CD14-positive monocyte (primary cell): ENCODE data around the gene FAM120A. TPM values are rescaled to one million over a fixed set of nuclear protein-coding genes. Genes with fewer than 3 reads are reported as not detected.
"Not testable (repeated sequence)": the region's sequence is repeated elsewhere in the genome, so short reads cannot be mapped to it uniquely, and the experiment has no call there.

ENCODE experiments used
- DNase-seq, 3 donors: peaks; one replicate each; pipeline ENCODE4 v3.0.0-alpha.2; 2011 to 2022
- H2AFZ ChIP-seq: 2 replicates; pipeline ENCODE4 v1.6.0; 2012; ENCODE audit warnings: mild to moderate bottlenecking, low read depth, low read length, inconsistent platforms; ENCODE audit not compliant: insufficient read depth, poor library complexity, severe bottlenecking
- H3K27ac ChIP-seq, 2 donors: 1 replicate in 1 of 2; 2 replicates in 1 of 2; pipeline ENCODE4 v1.5.1; 2012 to 2013; ENCODE audit warnings: low read length in 2 of 2, control low read depth in 1 of 2, inconsistent platforms in 1 of 2, low read depth in 1 of 2, mild to moderate bottlenecking in 1 of 2
- H3K27me3 ChIP-seq, 2 donors: one replicate each; pipeline versions ENCODE4 v1.6.0 to v1.6.1; 2011 to 2013; ENCODE audit warnings: low read length in 2 of 2; ENCODE audit not compliant: control insufficient read depth in 2 of 2, insufficient read depth in 2 of 2
- H3K36me3 ChIP-seq, 2 donors: replicated peaks in 1 of 2; 1 replicate in 1 of 2; 2 replicates in 1 of 2; pipeline versions ENCODE4 v1.5.1 to v1.6.1; 2012 to 2013; ENCODE audit warnings: low read length in 2 of 2, control low read depth in 1 of 2, inconsistent platforms in 1 of 2, mild to moderate bottlenecking in 1 of 2; ENCODE audit not compliant: insufficient read depth in 2 of 2, control insufficient read depth in 1 of 2
- H3K4me1 ChIP-seq, 2 donors: 1 replicate in 1 of 2; 2 replicates in 1 of 2; pipeline versions ENCODE4 v1.5.1 to v1.6.1; 2012 to 2013; ENCODE audit warnings: low read length in 2 of 2, control low read depth in 1 of 2, inconsistent platforms in 1 of 2, mild to moderate bottlenecking in 1 of 2, moderate library complexity in 1 of 2; ENCODE audit not compliant: insufficient read depth in 2 of 2, control insufficient read depth in 1 of 2
- H3K4me2 ChIP-seq: replicated peaks from 2 replicates; pipeline ENCODE3; 2012; ENCODE audit warnings: low read length, moderate library complexity, mild to moderate bottlenecking; ENCODE audit not compliant: poor library complexity, severe bottlenecking; ENCODE audit errors: extremely low read depth
- H3K4me3 ChIP-seq, 3 experiments: fragments of 200-600 bp in 1 of 3; sonication (generic) in 1 of 3; replicated peaks in 1 of 3; 1 replicate in 2 of 3; 2 replicates in 1 of 3; pipeline ENCODE4 v1.5.1; 2011 to 2013; ENCODE audit warnings: low read length in 3 of 3, mild to moderate bottlenecking in 3 of 3, control low read depth in 2 of 3, low read depth in 2 of 3, inconsistent platforms in 1 of 3, moderate library complexity in 1 of 3
- H3K79me2 ChIP-seq: 2 replicates; pipeline ENCODE4 v1.6.0; 2012; ENCODE audit warnings: mild to moderate bottlenecking, control low read depth, inconsistent platforms, low read length, moderate library complexity; ENCODE audit not compliant: insufficient read depth
- H3K9ac ChIP-seq: 2 replicates; pipeline ENCODE4 v1.6.0; 2017; ENCODE audit warnings: low read length, mild to moderate bottlenecking; ENCODE audit not compliant: insufficient read depth, poor library complexity, severe bottlenecking
- H3K9me3 ChIP-seq, 2 donors: replicated peaks in 1 of 2; 1 replicate in 1 of 2; 2 replicates in 1 of 2; pipeline versions ENCODE4 v1.5.1 to v1.6.1; 2012 to 2013; ENCODE audit warnings: low read length in 2 of 2, control low read depth in 1 of 2; ENCODE audit not compliant: control insufficient read depth in 1 of 2, insufficient read depth in 1 of 2
- H4K20me1 ChIP-seq: 2 replicates; pipeline ENCODE4 v1.6.0; 2012; ENCODE audit warnings: mild to moderate bottlenecking, low read length, control low read depth, moderate library complexity; ENCODE audit not compliant: insufficient read depth
- H3K27ac Mint-ChIP-seq, 7 donors: one replicate each; pipeline ENCODE4 v1.8.0; 2020; ENCODE audit warnings: mild to moderate bottlenecking in 7 of 7, mixed read lengths in 7 of 7, moderate library complexity in 6 of 7, inconsistent platforms in 2 of 7
- H3K27me3 Mint-ChIP-seq, 3 donors: one replicate each; pipeline ENCODE4 v1.8.0; 2021 to 2022; ENCODE audit warnings: low read depth in 3 of 3, mild to moderate bottlenecking in 3 of 3, mixed read lengths in 3 of 3, moderate library complexity in 3 of 3, inconsistent platforms in 1 of 3
- H3K36me3 Mint-ChIP-seq, 2 donors: one replicate each; pipeline ENCODE4 v1.8.0; 2020; ENCODE audit warnings: mixed read lengths in 2 of 2, inconsistent platforms in 1 of 2, mild to moderate bottlenecking in 1 of 2
- H3K4me1 Mint-ChIP-seq: one replicate; pipeline ENCODE4 v1.8.0; 2020; ENCODE audit warnings: mild to moderate bottlenecking, mixed read lengths
- H3K4me3 Mint-ChIP-seq, 2 donors: one replicate each; pipeline ENCODE4 v1.8.0; 2020; ENCODE audit warnings: mild to moderate bottlenecking in 2 of 2, mixed read lengths in 2 of 2, moderate library complexity in 1 of 2
- H3K9me3 Mint-ChIP-seq, 7 donors: one replicate each; pipeline ENCODE4 v1.8.0; 2020 to 2022; ENCODE audit warnings: mixed read lengths in 7 of 7, mild to moderate bottlenecking in 6 of 7, moderate library complexity in 6 of 7, inconsistent platforms in 2 of 7
- WGBS: methylation state at CpG from one replicate; pipeline ENCODE4 v1.1.5; 2013; ENCODE audit warnings: missing lambda C conversion rate; ENCODE audit not compliant: insufficient coverage; 5-methylcytosine and 5-hydroxymethylcytosine counted together
- intact Hi-C, 2 donors: fragments of 100-400 bp; cut with micrococcal nuclease; formaldehyde crosslinking; loops; one replicate each; pipeline versions ENCODE4 v1.15.0 to v1.15.1; 2023
- polyA plus RNA-seq, 3 donors: library from polyadenylated mRNA; depleted of rRNA in 1 of 3; unstranded in 2 of 3; stranded (reverse) in 1 of 3; fragments of 300-500 nt in 2 of 3; fragments of >200 nt in 1 of 3; fragmentation: Illumina TruSeq in 2 of 3; gene quantifications; 1 replicate in 2 of 3; 2 replicates in 1 of 3; pipeline ENCODE4 v1.2.3, GENCODE V29; 2012 to 2021
- TF ChIP-seq, protein P1 (sequence below): fragments of 200-600 bp; IDR thresholded peaks from one replicate; pipeline ENCODE4 v1.8.0; 2022; ENCODE audit warnings: antibody characterized with exemption, mild to moderate bottlenecking

FAM120A gene
- polyA plus RNA-seq, 3 donors, result 10.4 to 76.6 (median 12.7) TPM

- H3K9me3 Mint-ChIP-seq, result peaks cover 0 to 4% (median 0%) of the 10 kb centered on the region in 7 donors
Observed at GRCh38 chr9:93437996-93438395, 13.5 kb upstream of the FAM120A start.

GRCh38 chr9:93439301-93439700, 12.2 kb upstream of the FAM120A start:
- H3K4me1 ChIP-seq, H3K4me2 ChIP-seq, H4K20me1 ChIP-seq, H3K27me3 ChIP-seq, DNase-seq, H3K9ac ChIP-seq, H3K9me3 ChIP-seq, H3K9me3 Mint-ChIP-seq, H2AFZ ChIP-seq, H3K27me3 Mint-ChIP-seq, H3K4me3 Mint-ChIP-seq, H3K79me2 ChIP-seq, intact Hi-C loops, H3K27ac ChIP-seq, H3K4me3 ChIP-seq, H3K4me1 Mint-ChIP-seq, H3K36me3 ChIP-seq, H3K36me3 Mint-ChIP-seq: not testable (repeated sequence)
- no CpG with 5 or more reads among the region's 6 CpGs for WGBS
- H3K27ac Mint-ChIP-seq, result peak overlapping the region in 1 of 7 donors; percentile 31

More at GRCh38 chr9:93437996-93438395, 13.5 kb upstream of the FAM120A start:
- H3K27ac ChIP-seq, result no peak overlapping the region
- no peaks in the 10 kb centered on the region for H3K79me2 ChIP-seq
- no peaks in the 10 kb centered on the region for H3K9me3 ChIP-seq
- H4K20me1 ChIP-seq, result no peaks in the 10 kb centered on the region
- TF ChIP-seq, protein P1, sequence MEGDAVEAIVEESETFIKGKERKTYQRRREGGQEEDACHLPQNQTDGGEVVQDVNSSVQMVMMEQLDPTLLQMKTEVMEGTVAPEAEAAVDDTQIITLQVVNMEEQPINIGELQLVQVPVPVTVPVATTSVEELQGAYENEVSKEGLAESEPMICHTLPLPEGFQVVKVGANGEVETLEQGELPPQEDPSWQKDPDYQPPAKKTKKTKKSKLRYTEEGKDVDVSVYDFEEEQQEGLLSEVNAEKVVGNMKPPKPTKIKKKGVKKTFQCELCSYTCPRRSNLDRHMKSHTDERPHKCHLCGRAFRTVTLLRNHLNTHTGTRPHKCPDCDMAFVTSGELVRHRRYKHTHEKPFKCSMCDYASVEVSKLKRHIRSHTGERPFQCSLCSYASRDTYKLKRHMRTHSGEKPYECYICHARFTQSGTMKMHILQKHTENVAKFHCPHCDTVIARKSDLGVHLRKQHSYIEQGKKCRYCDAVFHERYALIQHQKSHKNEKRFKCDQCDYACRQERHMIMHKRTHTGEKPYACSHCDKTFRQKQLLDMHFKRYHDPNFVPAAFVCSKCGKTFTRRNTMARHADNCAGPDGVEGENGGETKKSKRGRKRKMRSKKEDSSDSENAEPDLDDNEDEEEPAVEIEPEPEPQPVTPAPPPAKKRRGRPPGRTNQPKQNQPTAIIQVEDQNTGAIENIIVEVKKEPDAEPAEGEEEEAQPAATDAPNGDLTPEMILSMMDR, result no peak
- H3K27me3 ChIP-seq, result no peaks in the 10 kb centered on the region
- H3K36me3 Mint-ChIP-seq, result peaks cover 0 to 6% of the 10 kb centered on the region in 2 donors
- H3K4me1 Mint-ChIP-seq, result no peaks in the 10 kb centered on the region
- no peak overlapping the region for H3K4me3 Mint-ChIP-seq
- H3K36me3 ChIP-seq, result no peaks in the 10 kb centered on the region
- H3K9ac ChIP-seq, result no peak overlapping the region
- intact Hi-C loops, result no loop called here
- no peaks in the 10 kb centered on the region for H3K4me1 ChIP-seq
- no peak overlapping the region for H3K4me2 ChIP-seq
- no peak overlapping the region for H2AFZ ChIP-seq
- H3K4me3 ChIP-seq, result no peak overlapping the region
- DNase-seq, result no peak
- no CpG with 5 or more reads among the region's 2 CpGs for WGBS
- peaks cover 0 to 8% (median 3%) of the 10 kb centered on the region in 3 donors for H3K27me3 Mint-ChIP-seq
- H3K27ac Mint-ChIP-seq, result peak overlapping the region in 1 of 7 donors; percentile 23
